ENCODE results near the gene CCNF.

- TF ChIP-seq, protein P1, sequence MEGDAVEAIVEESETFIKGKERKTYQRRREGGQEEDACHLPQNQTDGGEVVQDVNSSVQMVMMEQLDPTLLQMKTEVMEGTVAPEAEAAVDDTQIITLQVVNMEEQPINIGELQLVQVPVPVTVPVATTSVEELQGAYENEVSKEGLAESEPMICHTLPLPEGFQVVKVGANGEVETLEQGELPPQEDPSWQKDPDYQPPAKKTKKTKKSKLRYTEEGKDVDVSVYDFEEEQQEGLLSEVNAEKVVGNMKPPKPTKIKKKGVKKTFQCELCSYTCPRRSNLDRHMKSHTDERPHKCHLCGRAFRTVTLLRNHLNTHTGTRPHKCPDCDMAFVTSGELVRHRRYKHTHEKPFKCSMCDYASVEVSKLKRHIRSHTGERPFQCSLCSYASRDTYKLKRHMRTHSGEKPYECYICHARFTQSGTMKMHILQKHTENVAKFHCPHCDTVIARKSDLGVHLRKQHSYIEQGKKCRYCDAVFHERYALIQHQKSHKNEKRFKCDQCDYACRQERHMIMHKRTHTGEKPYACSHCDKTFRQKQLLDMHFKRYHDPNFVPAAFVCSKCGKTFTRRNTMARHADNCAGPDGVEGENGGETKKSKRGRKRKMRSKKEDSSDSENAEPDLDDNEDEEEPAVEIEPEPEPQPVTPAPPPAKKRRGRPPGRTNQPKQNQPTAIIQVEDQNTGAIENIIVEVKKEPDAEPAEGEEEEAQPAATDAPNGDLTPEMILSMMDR (IDR thresholded peaks at IDR 0.05; ENCODE audit: poor library complexity, severe bottlenecking): no peak
- TF ChIP-seq EZH2 (IDR thresholded peaks at IDR 0.05; ENCODE audit: borderline replicate concordance, insufficient read depth, low read length, poor library complexity, severe bottlenecking) (no peak), POLR2AphosphoS5 (IDR thresholded peaks at IDR 0.05) (no peak)
These were observed 41.4 kb downstream of the CCNF start for GRCh38 chr16:2470603-2471015.
